Ovary (tissue), 9 donors: ENCODE data around the gene SWT1. TPM values are rescaled to one million over a fixed set of nuclear protein-coding genes. Genes with fewer than 3 reads are reported as not detected.

Experiments
- DNase-seq, 5 donors: peaks; one replicate each; pipeline ENCODE4 v3.0.0-alpha.2; 2019 to 2020
- H3K27ac ChIP-seq, 2 donors: fragments of 200-600 bp; one replicate each; pipeline versions ENCODE4 v1.5.1 to v1.8.0; 2019 to 2022
- H3K27me3 ChIP-seq: fragments of 200-600 bp; one replicate; pipeline ENCODE4 v1.8.0; 2022
- H3K36me3 ChIP-seq: fragments of 200-600 bp; sonication (generic); one replicate; pipeline ENCODE4 v1.5.1; 2019
- H3K4me1 ChIP-seq: one replicate; pipeline ENCODE4 v1.8.1; 2013; ENCODE audit warnings: mild to moderate bottlenecking, moderate library complexity; ENCODE audit not compliant: insufficient read depth
- H3K4me3 ChIP-seq: fragments of 200-600 bp; sonication (generic); one replicate; pipeline ENCODE4 v1.5.1; 2017
- H3K9me3 ChIP-seq, 2 donors: fragments of 200-600 bp in 1 of 2; sonication (generic) in 1 of 2; one replicate each; pipeline versions ENCODE4 v1.5.1 to v1.8.1; 2013 to 2019; ENCODE audit warnings: mild to moderate bottlenecking in 1 of 2, moderate library complexity in 1 of 2
- EP300 ChIP-seq: sonication (generic); formaldehyde crosslinking; IDR thresholded peaks from one replicate; pipeline ENCODE4 v1.6.1; 2017; ENCODE audit warnings: antibody characterized with exemption
- POLR2A ChIP-seq: fragments of 450-650 bp; IDR thresholded peaks from one replicate; pipeline ENCODE4 v1.6.1; 2017; ENCODE audit warnings: antibody characterized with exemption, mild to moderate bottlenecking, moderate library complexity
- WGBS, 3 donors: extraction: QIAGEN DNeasy Blood & Tissue Kit in 1 of 3; methylation state at CpG; one replicate each; pipeline versions ENCODE4 v1.1.5 to v1.1.7; 2013 to 2017; 5-methylcytosine and 5-hydroxymethylcytosine counted together
- intact Hi-C, 4 donors: fragments of 100-400 bp; cut with DNase I; formaldehyde crosslinking; loops; one replicate each; pipeline versions ENCODE4 v1.11.0 to v1.15.1; 2022 to 2023
- polyA plus RNA-seq, 2 donors: library from polyadenylated mRNA; stranded (reverse); fragments of 200-250 nt in 1 of 2; fragments of 350-450 nt in 1 of 2; fragmentation: Illumina TruSeq in 1 of 2; extraction: RNeasy Lipid Tissue Mini Kit (QIAGEN cat#74804) in 1 of 2; gene quantifications; one replicate each; pipeline ENCODE4 v1.2.3, GENCODE V29; 2013 to 2014
- total RNA-seq, 7 donors: library from RNA; depleted of rRNA in 2 of 7; stranded (reverse); fragments of >200 nt in 2 of 7; fragmentation: NEBNext Ultra II Directional in 3 of 7; extraction: Animal tissue kit (Norgen Biotek cat#: 25700) in 3 of 7; gene quantifications; one replicate each; pipeline versions ENCODE4 v1.1.0 to v1.2.4, GENCODE V29; 2016 to 2023
- TF ChIP-seq, protein P1 (sequence below), 3 donors: fragments of 450-650 bp in 2 of 3; fragments of 200-600 bp in 1 of 3; IDR thresholded peaks; one replicate each; pipeline versions ENCODE4 v1.5.1 to v1.8.0; 2016 to 2022; ENCODE audit warnings: antibody characterized with exemption in 3 of 3, mild to moderate bottlenecking in 1 of 3
- donor health status: DM: no; HTN: no; CAD: no; lungs with moderate emphysema.
- donor health status: DM: no; HTN: no; CAD: no.
- donor health status: Bipolar disorder and iron deficiency.
- donor health status: DM: yes; HTN: yes; CAD: no.
- donor health status: DM: no; HTN: no; CAD: no.
- donor health status: DM: yes; HTN: yes; CAD: no.

The SWT1 gene
- total and polyA plus RNA-seq, 9 donors: 3.3 to 16.6 (median 9.2) TPM

DNA sequence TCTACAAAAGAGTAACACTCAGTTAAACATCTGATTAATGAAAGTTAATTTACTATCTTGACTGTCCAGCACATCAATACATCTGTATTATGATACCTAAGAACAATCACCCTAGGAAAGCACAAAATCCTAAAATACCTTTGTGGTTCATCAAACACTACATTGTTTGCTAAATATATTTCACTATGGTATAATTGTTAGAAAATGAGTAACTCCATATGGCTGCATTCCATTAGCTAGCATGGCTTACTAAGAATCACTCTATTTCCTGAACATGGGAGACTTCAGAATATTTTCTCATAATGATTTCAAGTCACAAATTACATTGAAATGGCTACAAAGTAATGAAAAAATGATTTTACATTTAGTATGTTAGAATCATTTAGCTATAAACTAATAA lies 12.7 kb upstream of the SWT1 start:
- TF ChIP-seq EP300 (no peak), POLR2A (no peak)

DNA sequence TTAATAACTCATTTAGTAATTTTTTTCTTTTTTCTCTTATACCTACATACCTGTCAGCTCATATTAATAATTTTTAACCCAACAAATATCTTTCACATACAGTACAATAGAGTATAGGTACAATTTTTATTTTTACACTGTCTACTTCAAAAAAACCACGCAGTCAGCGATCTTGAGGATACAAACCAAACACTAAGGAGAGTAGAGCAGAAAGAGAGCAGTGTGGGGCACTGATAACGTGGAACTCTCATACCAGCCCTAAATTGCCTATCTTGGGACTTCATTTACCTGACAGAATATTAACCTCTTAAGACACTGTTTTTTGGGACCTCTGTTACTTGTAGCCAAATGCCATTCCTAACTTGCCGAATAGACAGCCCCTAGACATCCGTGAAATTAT lies 5.8 kb upstream of the SWT1 start:
- TF ChIP-seq, protein P1, sequence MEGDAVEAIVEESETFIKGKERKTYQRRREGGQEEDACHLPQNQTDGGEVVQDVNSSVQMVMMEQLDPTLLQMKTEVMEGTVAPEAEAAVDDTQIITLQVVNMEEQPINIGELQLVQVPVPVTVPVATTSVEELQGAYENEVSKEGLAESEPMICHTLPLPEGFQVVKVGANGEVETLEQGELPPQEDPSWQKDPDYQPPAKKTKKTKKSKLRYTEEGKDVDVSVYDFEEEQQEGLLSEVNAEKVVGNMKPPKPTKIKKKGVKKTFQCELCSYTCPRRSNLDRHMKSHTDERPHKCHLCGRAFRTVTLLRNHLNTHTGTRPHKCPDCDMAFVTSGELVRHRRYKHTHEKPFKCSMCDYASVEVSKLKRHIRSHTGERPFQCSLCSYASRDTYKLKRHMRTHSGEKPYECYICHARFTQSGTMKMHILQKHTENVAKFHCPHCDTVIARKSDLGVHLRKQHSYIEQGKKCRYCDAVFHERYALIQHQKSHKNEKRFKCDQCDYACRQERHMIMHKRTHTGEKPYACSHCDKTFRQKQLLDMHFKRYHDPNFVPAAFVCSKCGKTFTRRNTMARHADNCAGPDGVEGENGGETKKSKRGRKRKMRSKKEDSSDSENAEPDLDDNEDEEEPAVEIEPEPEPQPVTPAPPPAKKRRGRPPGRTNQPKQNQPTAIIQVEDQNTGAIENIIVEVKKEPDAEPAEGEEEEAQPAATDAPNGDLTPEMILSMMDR (IDR thresholded peaks at IDR 0.05): no peak
- TF ChIP-seq POLR2A: no peak
- no peak for TF ChIP-seq EP300
- Histone ChIP-seq H3K4me3 (no peak overlapping the region), H3K27me3 (no peaks in the 10 kb centered on the region), H3K4me1 (no peaks in the 10 kb centered on the region), H3K36me3 (no peaks in the 10 kb centered on the region), H3K27ac (no peak overlapping the region), H3K9me3 (no peaks in the 10 kb centered on the region)
- no peak for DNase-seq
- WGBS, 3 donors: 95 to 97% (median 96%) methylated on average over 5 of the region's 5 CpGs
- intact Hi-C loops: loop anchor here in 1 of 4 donors (10.0 kb wide), 1 partner anchor 106 kb away; the partner anchor contains the start of gene RNF2

More for the DNA sequence above, 12.7 kb upstream of the SWT1 start:
- Histone ChIP-seq H3K36me3 (no peaks in the 10 kb centered on the region), H3K27ac (no peak overlapping the region), H3K4me3 (no peak overlapping the region), H3K27me3 (no peaks in the 10 kb centered on the region), H3K4me1 (no peaks in the 10 kb centered on the region), H3K9me3 (no peaks in the 10 kb centered on the region)
- no peak for DNase-seq
- intact Hi-C loops: no loop called here

GRCh38 chr1:185152187-185152767 lies 4.7 kb upstream of the SWT1 start:
- Histone ChIP-seq H3K27me3 (no peaks in the 10 kb centered on the region), H3K4me3 (no peak overlapping the region), H3K9me3 (no peaks in the 10 kb centered on the region), H3K36me3 (no peaks in the 10 kb centered on the region), H3K27ac (no peak overlapping the region), H3K4me1 (no peaks in the 10 kb centered on the region)
- no peak for TF ChIP-seq POLR2A
- TF ChIP-seq EP300: no peak
- TF ChIP-seq, protein P1 (IDR thresholded peaks at IDR 0.05): no peak
- DNase-seq: no peak
- intact Hi-C loops: loop anchor here in 1 of 4 donors (10.0 kb wide), 1 partner anchor 107 kb away; the partner anchor contains the start of gene RNF2
- 77 to 86% (median 84%) methylated on average over 3 of the region's 3 CpGs for WGBS, 3 donors

DNA sequence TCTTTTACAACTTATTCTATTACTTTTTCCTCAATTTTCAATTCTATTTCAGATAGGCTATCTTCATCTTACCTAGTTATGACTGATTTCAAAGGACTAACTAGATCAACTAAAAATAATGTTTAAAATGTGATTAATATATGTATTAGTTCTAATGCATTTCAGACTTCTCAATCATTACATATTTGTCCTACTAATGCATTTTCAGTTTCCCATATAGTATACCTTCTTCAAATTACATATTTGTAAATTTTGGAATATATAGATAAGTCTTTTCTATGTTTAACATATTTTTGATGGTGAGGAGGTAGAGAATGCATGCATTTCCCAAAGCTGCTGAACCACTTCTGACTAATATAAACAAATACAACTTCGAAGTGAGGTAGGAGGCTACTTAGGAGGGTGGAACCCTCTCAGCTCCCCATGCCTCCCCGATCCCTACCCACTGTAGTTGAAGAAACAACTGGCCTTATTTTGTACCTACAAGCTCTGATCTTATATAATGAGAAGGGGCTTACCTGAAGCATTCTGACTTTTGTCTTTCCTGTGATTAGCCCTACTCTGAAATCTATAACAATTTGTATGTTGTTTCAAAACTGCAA lies 2.0 kb upstream of the SWT1 start:
- no peaks in the 10 kb centered on the region for H3K36me3 ChIP-seq
- H3K27me3 ChIP-seq: no peaks in the 10 kb centered on the region
- no peak overlapping the region for H3K4me3 ChIP-seq
- WGBS, 3 donors: 44 to 57% (median 49%) methylated on average over 2 of the region's 2 CpGs
- no peaks in the 10 kb centered on the region for H3K9me3 ChIP-seq
- peaks cover 2% of the 10 kb centered on the region for H3K4me1 ChIP-seq
- peak overlapping the region in 1 of 2 donors; percentile 100 for H3K27ac ChIP-seq
- DNase-seq: no peak
- TF ChIP-seq EP300: no peak
- no peak for TF ChIP-seq POLR2A
- TF ChIP-seq, protein P1 (IDR thresholded peaks at IDR 0.05): no peak
- intact Hi-C loops: loop anchor here in 2 of 4 donors (5.0 to 10.0 kb wide), 2 partner anchors 110 to 162 kb away; partner anchors contain the start of genes IVNS1ABP (in 1 of the 2) and RNF2 (in 1 of the 2)
